CD4-positive, alpha-beta T cell treated with Interleukin-15 for 1 hour (primary cell): ENCODE results near the gene CES5A.
"Not testable (repeated sequence)": the region's sequence is repeated elsewhere in the genome, so short reads cannot be mapped to it uniquely, and the experiment has no call there.

Source experiments
- DNase-seq: peaks from one replicate; pipeline ENCODE4 v3.0.0-alpha.2; 2020

Gene CES5A

DNA sequence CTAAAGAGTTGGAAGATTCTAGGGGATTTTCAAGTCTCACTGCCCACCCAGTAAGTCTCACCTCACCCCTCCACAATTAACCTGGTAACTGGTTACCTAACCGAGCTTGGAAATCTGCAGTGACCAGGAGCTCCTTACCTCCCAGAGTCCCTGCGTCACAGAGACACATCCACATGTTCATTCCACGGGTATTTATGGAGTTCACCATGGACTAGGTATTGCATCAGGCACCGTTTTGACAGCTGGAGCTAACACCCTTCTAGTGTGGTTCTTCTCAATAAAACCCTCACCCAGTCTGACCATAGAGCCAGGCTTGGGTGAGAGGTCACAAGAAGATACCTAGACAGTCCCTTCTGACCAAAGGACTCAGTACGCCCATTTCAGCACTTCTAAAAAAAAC lies 2.1 kb downstream of the CES5A start:
- DNase-seq = no peak

DNA sequence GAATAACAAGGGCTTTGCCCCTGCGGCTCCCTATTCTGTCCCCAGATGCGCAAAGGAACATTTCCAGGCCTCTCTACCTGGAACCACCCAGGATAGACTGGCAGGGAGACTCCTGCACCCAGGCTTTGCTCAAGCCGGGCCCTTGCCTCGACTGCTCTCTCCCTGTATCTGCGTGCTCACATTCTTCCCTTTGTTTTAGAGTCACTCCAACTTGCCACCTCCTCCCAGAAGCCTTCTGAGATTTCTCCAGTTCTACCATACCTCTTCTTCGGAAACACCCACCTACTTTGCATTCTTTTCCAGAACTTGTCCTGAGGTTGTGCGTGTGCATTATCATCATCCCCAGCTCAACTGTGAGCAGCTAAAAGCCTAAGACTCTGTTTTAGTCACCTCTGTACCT lies 3.0 kb downstream of the CES5A start:
- DNase-seq = no peak

DNA sequence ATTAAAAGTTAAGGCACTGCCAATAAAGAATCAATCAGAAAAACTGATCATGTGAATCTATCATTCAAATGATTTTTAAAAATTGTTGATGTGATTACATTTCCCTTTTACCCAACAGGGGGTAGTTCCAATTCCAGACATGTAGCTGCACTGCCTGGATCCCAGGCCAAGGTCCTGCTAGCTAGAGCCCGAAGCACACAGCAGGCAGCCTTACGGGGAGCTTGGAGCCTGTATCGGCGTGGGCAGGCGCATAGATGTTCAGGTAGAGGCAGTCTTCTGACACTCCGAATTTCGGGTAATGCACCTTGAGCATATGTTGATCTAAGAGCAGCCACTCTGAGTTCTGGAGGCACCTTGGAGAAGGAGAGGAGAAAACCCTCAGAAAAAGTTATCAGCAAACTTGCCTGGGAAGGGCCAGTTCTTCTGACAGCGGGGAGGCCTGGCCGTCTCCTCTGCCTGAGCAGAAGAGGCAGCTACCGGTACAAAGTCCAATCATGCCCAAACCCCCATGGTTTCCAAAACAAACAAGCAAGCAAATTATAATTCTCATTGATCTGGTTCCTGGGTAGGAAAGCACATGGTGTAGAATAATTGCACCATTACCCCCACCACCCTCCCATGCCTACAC lies 3.6 kb downstream of the CES5A start:
- no peak for DNase-seq

DNA sequence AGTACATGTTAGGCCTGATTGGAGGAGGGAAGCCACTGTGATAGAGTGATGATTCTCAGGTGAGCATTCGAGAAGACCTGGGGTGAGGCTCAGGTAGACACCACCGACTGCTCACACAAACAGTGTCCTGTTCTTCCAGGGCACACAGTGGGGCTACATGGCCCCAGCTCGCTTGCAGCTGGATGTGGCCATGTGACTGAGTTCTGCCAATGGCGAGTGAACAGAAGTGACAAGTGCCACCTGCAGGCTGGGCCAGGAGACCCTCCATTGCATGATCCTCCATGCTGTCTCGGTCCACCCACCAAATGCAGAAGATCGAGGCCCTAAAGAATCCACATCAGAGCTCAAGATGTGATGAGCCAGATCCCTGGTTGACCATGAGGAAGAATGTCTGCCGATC lies 6.2 kb downstream of the CES5A start:
- DNase-seq = no peak

DNA sequence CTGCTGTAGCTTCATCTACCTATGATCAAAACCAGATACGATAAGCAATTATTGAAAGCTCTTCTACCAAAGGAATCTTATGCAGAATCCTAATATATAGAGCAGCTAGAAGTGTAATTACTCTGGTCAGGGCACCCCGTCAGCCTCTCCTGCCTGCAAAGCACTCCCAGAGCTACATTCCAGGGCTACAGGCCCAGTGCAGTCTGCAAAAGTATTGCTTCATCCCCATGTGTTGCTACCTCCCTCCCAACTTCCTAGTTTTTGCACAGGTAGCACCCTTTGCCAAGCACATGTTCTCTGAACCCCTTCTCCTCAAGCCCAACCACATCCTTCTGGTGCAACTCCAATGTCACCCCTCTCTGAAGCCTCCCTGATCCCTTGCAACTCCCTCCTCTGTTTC lies 7.0 kb downstream of the CES5A start:
- no peak for DNase-seq

DNA sequence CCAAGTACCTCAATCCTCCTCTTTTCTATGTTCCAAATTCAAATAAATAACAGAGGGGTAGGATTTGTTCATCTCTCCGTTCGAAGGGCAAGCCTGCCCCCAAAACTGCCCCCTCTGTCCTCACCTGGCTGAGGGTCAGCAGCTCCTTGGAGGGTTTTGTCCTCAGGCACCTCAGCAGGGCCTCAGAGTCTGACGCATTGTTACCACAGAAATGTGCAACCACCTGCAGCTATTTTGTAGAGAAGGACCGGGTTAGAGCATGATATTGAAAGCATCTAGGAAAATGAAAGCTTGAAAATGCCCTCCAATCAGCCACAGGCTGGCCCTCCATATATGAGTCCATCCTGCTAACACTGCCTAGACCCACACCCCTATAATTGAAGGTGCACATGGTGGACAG lies 13.9 kb downstream of the CES5A start:
- no peak for DNase-seq

DNA sequence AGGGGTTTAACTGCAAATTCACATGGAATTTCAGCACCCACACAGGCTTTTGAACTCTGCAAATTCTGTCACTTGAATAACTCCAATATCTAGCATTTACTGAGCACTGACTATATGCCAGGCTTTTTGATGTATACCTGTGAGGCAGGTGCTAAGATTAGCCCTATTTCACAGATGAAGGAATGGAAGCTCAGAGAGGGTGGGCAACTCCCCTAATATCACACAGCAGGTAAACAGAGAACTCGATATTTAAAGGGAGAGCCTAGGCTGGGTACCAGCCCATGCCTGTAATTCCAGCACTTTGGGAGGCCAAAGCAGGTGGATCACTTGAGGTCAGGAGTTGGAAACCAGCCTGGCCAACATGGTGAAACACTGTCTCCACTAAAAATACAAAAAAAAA lies 17.5 kb downstream of the CES5A start:
- DNase-seq = not testable (repeated sequence)

DNA sequence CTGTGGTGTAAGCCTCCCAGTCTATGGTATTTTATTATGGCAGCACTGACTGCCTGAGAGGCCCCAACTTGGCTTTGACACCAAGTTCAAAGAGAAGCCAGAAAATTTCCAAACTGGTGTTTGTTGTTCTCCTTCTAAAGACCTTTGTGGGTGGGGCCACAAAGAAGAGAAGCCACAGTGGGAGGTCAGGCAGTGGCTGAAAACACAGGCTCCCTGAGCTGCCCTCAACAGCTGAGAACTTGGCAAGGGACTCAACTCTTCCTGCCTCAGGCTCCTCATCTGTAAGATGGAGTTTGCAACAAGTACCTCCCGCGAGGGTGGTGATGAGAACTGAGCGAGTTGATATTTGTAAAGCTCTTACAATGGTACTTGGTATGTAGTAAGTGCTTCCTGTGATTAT lies 18.2 kb downstream of the CES5A start:
- no peak for DNase-seq

DNA sequence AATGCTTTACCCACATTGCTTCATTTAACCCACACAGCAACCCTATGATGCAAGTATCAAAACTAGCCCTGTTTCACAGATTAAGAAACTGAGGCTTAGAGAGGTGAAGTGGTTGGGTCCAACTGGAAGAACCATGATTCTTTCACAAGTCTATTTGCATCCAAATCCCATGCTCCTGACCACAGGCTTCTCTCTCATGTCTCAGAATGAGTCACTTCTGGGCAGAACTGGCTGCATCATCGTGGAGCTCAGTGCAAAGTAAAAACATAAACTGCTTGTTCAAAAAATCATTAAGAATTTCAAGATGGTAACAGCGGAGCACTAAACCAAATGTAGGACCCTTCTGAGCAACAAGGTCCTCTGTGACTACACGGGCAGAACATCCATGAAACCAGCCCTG lies 22.1 kb downstream of the CES5A start:
- no peak for DNase-seq

DNA sequence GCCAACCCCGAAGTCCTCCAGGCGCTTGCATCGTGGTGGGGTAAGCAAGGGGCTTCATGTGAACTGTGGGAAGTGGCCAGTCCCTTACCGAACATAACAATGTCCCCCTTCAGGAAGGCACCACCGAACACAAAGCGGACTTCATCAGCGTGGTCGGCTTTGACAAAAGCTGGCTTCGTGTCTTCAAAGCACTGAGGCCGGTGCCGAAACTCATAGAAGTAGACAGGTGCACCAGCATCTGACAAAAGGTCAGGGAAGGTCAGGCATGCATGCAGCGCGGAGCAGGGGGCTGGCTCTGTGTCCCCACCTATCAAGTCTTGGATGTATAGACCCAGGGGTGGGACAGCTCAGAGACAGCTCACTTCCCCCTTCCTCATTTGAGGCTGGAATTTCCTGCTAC lies 25.6 kb downstream of the CES5A start:
- DNase-seq = no peak

DNA sequence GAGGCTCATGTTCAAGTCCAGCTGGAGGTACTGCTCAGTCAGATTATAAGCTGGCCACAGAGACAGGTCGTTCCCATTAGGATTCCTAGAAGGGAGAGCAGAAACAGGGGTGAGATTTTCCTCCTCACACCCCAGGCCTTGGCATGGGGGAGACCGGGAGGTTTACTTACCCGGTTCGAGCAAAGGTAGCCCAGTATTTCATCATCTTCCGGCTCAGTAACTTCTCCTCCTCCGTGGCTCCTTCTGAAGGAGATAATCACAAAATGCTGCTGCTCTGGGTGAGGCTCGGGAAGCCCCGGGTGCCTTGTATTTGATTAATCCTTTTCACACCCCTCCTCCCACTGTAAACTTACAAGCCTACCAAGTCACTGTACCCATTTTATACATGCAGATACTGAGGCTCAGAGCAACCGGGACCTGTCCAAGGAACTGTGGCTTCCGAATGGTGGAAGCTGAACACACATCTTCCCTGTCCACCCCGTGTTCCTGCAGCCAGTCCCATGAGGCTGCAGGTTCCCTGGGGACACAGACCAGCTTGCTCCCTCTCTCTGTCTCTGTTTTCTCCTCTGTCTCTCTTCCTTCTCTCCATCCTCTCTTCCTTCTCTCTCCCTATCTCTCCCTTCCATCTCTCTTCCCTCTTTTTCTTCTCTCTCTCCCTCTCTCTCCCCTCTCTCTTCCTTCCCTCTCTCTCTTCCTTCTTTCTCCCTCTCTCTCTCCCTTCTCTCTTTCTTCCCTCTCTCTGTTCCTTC lies 28.4 kb downstream of the CES5A start:
- DNase-seq = no peak

DNA sequence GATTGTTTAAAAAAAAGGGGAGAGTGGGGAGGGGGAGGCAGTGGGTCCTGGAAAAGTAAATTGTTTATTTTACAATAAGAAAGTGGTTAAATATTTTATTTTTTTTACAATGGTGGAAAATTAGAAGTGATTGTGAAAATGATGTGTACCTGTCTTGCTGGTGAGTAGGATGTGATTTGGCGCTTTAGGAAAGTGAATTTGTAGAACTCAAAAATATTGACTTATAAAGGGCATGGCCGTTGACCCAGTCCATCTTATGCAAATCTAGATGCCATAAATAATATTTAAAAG lies 32.1 kb downstream of the CES5A start:
- no peak for DNase-seq

DNA sequence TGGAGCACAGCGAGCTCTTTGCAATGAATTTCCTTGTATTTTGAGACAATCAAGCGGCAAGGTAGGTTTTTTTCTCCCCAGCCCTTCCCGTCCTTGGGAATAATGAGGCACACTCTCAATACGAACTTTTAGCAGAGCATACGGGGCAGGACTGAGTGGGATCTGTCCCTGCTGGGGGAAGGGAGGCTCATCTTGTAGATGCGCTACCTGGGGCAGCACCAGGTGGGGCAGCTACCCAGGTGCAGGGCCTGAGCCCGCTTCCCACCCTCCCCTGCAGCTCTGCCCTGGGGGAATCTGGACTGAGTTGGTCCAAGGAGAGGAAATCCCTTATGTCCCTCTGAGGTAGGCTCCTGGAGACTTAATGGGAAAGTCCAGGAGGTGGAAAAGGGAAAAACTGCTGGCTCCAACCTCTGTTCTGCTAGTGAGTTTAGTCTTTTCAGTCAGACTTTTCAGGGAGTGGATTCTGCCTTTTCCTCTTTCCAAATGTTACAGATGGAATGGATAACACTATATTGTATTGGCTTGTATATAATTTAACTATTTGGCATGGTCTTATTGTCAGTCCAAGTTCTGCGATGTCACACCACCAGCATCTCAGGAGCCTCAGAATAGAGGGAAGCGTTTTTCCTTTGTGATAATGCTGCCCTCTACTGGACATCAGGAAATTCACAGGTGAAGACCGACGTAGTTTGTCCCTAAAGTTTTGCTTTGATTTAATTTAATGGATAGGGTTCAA lies 32.6 kb downstream of the CES5A start:
- DNase-seq = peak; percentile 21

DNA sequence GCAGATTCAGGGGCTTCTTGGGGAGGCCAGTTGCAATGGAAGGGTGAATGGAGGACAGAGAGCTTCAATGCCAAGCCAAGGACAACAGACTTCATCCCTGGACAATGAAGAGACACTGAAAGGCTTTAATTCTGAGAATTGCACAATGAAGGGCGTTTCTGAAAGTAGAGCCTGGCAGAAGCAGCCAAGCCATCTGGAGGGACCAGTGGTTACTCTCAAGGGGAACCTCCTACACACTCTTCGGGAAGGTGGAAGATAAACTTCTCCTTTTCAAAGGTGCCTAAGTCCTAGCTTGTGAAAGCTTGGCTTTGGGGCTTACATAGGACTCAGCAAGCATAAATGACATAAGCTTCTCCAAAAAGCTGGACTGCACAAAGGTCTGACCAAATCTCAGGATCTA lies 36.1 kb downstream of the CES5A start:
- no peak for DNase-seq

DNA sequence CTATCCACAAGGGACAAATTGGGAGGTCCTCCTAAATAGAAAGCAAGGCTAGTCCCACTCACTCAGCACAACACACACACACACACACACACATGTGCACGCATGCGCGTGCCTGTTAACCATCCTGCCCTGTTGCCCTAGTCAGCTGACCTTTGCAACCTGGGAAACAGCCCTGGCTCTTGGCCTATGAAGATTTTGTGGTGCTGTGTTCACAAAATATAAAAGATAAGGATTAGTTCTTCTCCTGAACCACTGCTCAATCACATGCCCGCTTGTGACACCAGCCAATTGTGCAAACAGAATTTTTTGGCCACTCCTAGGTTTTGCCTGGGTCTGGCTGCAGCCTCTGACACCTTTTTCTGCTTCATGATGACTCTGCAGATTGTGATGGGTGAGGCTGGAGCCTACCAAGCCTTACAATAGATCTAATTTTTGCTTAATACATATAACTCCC lies 39.0 kb downstream of the CES5A start:
- DNase-seq = no peak

DNA sequence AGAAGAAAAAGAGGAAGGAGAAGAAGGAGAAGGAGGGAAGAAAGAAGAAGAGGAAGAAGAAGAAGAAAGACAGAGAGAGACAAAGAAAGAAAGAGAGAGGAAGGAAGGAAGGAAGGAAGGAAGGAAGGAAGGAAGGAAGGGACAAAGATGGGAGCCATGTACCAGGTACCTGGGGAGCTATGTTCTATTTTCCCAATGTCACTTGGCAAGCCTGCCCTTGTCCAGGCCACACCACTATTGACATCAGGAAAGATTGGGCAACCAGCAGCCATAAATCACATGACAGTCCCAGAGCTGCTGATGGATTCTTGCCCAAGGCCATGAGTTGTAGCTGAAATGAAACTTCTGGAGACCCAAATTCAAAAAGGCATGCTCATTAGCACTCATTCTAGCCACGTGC lies 39.6 kb downstream of the CES5A start:
- DNase-seq = no peak

DNA sequence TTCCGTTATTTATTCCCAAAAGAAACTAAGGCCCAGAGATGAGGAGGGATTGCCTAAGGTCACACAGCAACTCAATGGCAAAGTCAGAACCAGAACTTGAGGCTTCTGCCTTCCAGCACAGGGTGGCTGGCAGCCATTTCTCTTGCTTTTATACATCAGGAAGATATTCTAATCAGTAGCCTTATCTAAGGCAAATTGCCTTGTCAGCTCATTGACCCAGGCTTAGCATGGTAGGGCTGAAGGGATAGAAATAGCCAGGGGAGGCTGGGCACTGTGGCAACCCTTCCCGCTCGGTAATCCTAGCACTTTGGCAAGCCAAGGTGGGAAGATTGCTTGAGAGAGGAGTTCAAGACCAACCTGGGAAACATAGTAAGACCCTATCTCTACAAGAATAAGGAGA lies 40.0 kb downstream of the CES5A start:
- DNase-seq = not testable (repeated sequence)

DNA sequence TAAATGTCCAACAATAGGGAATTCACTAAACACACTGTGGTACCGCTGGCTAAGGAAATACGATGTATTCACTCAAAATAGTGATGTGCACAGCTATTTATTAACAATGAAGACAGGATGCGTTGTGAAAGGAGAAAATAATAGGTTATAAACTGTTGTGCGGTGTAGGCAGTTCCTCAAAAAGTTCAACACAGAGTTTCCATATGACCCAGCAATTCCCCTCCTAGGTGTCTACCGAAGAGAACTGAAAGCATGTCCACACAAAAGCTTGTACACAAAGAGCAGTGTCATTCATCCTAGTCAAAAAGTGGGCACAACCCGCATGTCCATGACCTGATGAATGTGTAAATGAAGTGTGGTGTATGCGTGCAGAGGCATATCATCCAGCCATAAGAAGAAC lies 41.1 kb downstream of the CES5A start:
- DNase-seq = no peak

DNA sequence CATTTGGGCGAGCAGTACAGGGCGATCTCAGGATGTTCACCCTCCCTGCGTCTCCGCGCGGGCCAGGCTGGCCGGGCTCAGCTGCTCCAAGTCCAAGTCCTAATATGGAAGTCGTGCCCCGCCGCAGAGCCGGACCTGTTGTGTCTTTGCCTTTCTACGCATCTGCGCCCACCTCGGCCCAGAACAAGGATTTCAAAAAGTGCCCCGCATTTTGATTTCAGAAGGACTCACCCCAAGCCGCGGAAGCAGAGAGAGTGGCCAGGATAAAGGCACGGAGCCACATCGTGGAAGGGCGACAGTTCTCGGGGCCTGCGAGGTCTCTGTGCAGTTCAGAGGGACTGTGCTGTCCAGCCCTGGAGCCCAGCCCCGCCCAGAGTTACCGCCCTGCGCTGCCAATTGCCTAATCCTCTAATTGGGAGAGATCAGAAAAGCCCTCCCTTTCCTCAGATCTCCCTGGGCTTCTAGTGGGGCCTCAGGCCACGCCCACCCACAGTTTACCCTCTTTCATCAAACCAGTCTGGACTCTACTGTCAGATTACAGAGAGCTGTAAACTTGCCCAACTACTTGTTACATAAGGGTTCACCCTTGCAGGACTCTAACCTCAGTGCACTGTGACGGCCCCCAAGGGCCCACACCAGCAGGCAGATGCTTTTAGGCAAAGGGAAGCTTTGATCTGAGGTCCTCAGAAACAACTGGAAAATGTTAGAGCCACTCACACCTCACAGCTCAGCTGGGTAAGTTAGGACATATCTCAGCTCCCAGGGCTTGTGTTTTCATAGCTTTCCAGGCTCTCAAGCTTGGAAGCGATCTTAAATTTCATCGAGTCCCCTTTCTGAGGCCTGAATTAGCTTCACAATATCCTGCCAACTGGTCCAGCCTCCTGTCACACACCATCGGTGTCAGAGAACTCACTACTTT lies 42.1 kb downstream of the CES5A start, which contains the start of gene CES1:
CES1 (minus strand) TSS at position 324 of the 919 bp plus-strand sequence; CDS start at position 283, 41 bp downstream.
- DNase-seq = no peak

DNA sequence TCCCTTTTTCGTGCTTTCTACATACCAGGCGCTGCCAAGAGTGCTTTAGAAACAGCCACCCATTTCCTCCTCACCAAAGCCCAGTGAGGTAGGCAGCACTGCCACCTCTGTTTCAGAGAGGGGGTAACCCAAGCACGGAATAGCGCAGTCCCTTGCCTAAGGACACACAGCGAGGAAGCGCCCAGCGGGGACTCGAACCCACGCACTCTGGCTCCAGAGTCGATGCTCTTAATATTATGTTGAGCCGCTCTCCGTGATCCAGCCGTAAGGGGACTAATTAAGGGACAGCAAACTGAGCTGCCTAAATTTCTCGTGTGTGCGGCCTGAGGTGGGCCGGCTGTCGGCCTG lies 42.8 kb downstream of the CES5A start:
- no peak for DNase-seq

DNA sequence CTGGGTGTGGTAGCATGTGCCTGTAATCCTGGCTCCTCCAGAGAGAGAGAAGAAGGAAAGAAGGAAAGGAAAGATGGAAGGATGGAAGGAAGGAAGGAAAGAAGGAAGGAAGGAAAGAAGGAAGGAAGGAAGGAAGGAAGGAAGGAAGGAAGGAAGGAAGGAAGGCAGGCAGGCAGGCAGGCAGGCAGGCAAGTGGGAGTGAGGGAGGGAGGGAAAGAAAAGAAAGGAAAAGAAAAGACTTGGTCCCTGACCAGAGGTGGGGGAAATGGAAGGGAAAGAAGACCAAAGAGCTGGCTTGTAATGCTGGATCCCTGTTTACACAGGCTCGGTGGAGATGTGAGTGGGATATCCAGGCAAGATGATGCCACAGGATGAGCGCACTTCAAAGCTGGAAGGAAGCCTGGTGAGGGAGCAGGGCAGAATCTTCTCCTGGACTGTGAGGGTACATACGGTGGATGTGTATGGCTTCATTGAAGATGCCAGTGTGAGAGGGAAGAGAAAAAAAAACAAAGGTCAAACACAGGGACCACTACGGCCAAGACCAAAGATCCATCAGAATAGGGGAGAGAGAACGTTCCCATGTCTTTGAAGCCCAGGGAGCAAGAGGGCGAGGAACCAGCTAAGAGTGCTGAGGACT lies 44.4 kb downstream of the CES5A start:
- no peak for DNase-seq

DNA sequence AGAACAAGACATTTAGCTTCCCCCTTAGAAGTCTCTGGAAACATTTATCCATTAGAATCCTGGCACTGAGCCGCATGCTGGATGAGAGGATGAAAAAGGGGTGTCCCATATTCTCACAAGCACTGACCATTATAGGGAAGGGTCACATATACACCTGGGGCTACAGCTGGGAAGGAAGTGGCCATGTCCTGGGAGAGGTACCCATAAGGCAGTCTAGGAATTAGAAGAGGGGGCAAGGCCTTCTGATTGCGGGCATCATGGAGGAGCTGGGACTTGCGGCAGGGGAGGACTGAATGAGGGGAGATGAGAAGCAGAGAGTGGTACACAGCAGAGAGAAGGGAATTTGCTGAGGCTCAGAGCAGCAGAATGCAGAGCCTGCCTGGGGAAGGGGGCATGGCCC lies 45.9 kb downstream of the CES5A start:
- DNase-seq = not testable (repeated sequence)

DNA sequence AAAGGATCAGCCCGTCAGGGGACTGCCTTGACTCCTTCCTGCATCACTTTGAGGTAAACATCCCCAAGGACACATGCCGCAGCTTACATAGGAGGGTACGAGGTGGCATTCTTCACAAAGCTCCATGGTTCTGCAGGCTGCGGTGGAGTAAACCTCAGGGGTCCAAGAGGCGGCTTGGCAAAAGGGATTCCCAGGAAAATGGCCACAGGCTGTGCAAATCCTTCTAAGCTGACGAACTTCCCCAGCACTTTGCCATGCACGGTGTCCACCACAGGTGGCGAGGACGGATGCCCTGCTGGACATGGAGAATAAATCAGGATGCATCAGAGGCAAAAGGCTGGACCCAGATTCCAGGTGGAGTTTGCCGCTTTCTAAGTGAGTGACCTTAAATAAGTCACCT lies 46.5 kb downstream of the CES5A start:
- no peak for DNase-seq
